Measurements from ENCODE around the gene LINC00632.

GRCh38 chrX:140733766-140734342 lies 24.3 kb downstream of the LINC00632 start:
- peak in 2 of 3 experiments; percentile 32 to 46 for TF ChIP-seq CTCF (IDR thresholded peaks at IDR 0.05)
- no peak for TF ChIP-seq POLR2AphosphoS5 (IDR thresholded peaks at IDR 0.05; ENCODE audit: insufficient read depth in 1 of 2, low read depth in 1 of 2)
- TF ChIP-seq POLR2A (IDR thresholded peaks at IDR 0.05), result no peak
